HepG2 (cell line): ENCODE results near the gene UQCR10. TPM values are rescaled to one million over a fixed set of nuclear protein-coding genes. Genes with fewer than 3 reads are reported as not detected.

ENCODE experiments used
- AGO2 ChIP-seq: fragments of 200-400 bp; formaldehyde crosslinking; optimal IDR thresholded peaks from 2 replicates; pipeline ENCODE3; 2017; ENCODE audit warnings: mild to moderate bottlenecking, low read depth, low read length, moderate library complexity
- GATAD2A ChIP-seq: IDR thresholded peaks from 2 replicates; pipeline ENCODE4 v1.6.1; 2016
- HCFC1 ChIP-seq: fragments of 150-350 bp; IDR thresholded peaks from 2 replicates; pipeline ENCODE4 v1.6.1; 2014; ENCODE audit warnings: low read depth, low read length
- KDM5B ChIP-seq: sonication (generic); formaldehyde crosslinking; IDR thresholded peaks from 2 replicates; pipeline ENCODE4 v1.4.0; 2020; ENCODE audit warnings: missing genetic modification reagents, mild to moderate bottlenecking, borderline replicate concordance
- PAXIP1 ChIP-seq: sonication (generic); formaldehyde crosslinking; conservative IDR thresholded peaks from 2 replicates; pipeline ENCODE4 v1.4.0; 2020; ENCODE audit warnings: mild to moderate bottlenecking, missing genetic modification reagents, moderate library complexity
- PCBP2 ChIP-seq: fragments of 200-400 bp; formaldehyde crosslinking; optimal IDR thresholded peaks from 2 replicates; pipeline ENCODE3; 2018; ENCODE audit warnings: low read length, low read depth; ENCODE audit not compliant: poor library complexity, severe bottlenecking
- RBM22 ChIP-seq: fragments of 200-400 bp; formaldehyde crosslinking; optimal IDR thresholded peaks from 2 replicates; pipeline ENCODE3; 2017; ENCODE audit warnings: mild to moderate bottlenecking, low read length, moderate library complexity
- RELA ChIP-seq: sonication (generic); formaldehyde crosslinking; IDR thresholded peaks from 2 replicates; pipeline ENCODE4 v1.4.0; 2020; ENCODE audit warnings: missing genetic modification reagents
- SMYD3 ChIP-seq: sonication (generic); formaldehyde crosslinking; IDR thresholded peaks from 2 replicates; pipeline ENCODE4 v1.8.1; 2023; ENCODE audit warnings: mild to moderate bottlenecking, missing genetic modification reagents
- SOX5 ChIP-seq: IDR thresholded peaks from 2 replicates; pipeline ENCODE4 v1.6.1; 2016; ENCODE audit warnings: borderline replicate concordance
- SP1 ChIP-seq, 2 experiments: fragments of 450-650 bp in 1 of 2; sonication (generic) in 1 of 2; formaldehyde crosslinking in 1 of 2; IDR thresholded peaks; 2 replicates each; pipeline versions ENCODE4 v1.4.0 to v1.6.1; 2016 to 2020; ENCODE audit warnings: missing genetic modification reagents in 1 of 2
- TAF1 ChIP-seq: sonication (generic); formaldehyde crosslinking; IDR thresholded peaks from 2 replicates; pipeline ENCODE4 v1.4.0; 2020; ENCODE audit warnings: missing genetic modification reagents
- ZFP82 ChIP-seq: sonication (generic); formaldehyde crosslinking; IDR thresholded peaks from 2 replicates; pipeline ENCODE4 v1.5.1; 2020; ENCODE audit warnings: mild to moderate bottlenecking, missing genetic modification reagents, borderline replicate concordance
- ZNF382 ChIP-seq: sonication (generic); formaldehyde crosslinking; IDR thresholded peaks from 2 replicates; pipeline ENCODE4 v1.5.0; 2020; ENCODE audit warnings: missing genetic modification reagents, mild to moderate bottlenecking, borderline replicate concordance
- ZNF501 ChIP-seq: sonication (generic); formaldehyde crosslinking; IDR thresholded peaks from 2 replicates; pipeline ENCODE4 v1.5.1; 2020; ENCODE audit warnings: mild to moderate bottlenecking, moderate library complexity, missing genetic modification reagents
- ZNF557 ChIP-seq: sonication (generic); formaldehyde crosslinking; IDR thresholded peaks from 2 replicates; pipeline ENCODE4 v1.4.0; 2020; ENCODE audit warnings: missing genetic modification reagents
- ZNF773 ChIP-seq: sonication (generic); formaldehyde crosslinking; IDR thresholded peaks from 2 replicates; pipeline ENCODE4 v1.4.0; 2020; ENCODE audit warnings: missing genetic modification reagents, borderline replicate concordance
- ZNF777 ChIP-seq: sonication (generic); formaldehyde crosslinking; IDR thresholded peaks from 2 replicates; pipeline ENCODE4 v1.4.0; 2020; ENCODE audit warnings: missing genetic modification reagents
- ZSCAN20 ChIP-seq: sonication (generic); formaldehyde crosslinking; IDR thresholded peaks from 2 replicates; pipeline ENCODE4 v1.4.0; 2020; ENCODE audit warnings: missing genetic modification reagents, mild to moderate bottlenecking, borderline replicate concordance
- ZSCAN29 ChIP-seq: sonication (generic); formaldehyde crosslinking; conservative IDR thresholded peaks from 2 replicates; pipeline ENCODE4 v1.4.0; 2020; ENCODE audit warnings: mild to moderate bottlenecking, missing genetic modification reagents
- polyA plus RNA-seq, 8 experiments: library from polyadenylated mRNA; depleted of rRNA in 3 of 8; stranded (reverse) in 7 of 8; unstranded in 1 of 8; fragments of >200 nt; fragmentation: Illumina TruSeq in 4 of 8; extraction: Trizol in 4 of 8; gene quantifications; 2 replicates each; pipeline versions ENCODE4 v1.2.1 to v1.2.3, GENCODE V29; 2011 to 2016; ENCODE audit warnings: low read depth in 4 of 8, missing spikeins in 1 of 8, mixed read lengths in 1 of 8; ENCODE audit not compliant: insufficient read depth in 1 of 8
- total RNA-seq, 5 experiments: library from RNA; depleted of rRNA; stranded (reverse); fragments of >200 nt; fragmentation: Illumina TruSeq; extraction: Trizol; gene quantifications; 2 replicates each; pipeline ENCODE4 v1.2.3, GENCODE V29; 2016; ENCODE audit warnings: low read depth in 1 of 5
- TF ChIP-seq, protein P1 (sequence below): sonication (generic); formaldehyde crosslinking; IDR thresholded peaks from 2 replicates; pipeline ENCODE4 v1.5.1; 2020; ENCODE audit warnings: mild to moderate bottlenecking, missing genetic modification reagents, moderate library complexity
- TF ChIP-seq, protein P2 (sequence below): sonication (generic); formaldehyde crosslinking; IDR thresholded peaks from 2 replicates; pipeline ENCODE4 v1.4.0; 2020; ENCODE audit warnings: mild to moderate bottlenecking, missing genetic modification reagents
- TF ChIP-seq, protein P3 (sequence below): sonication (generic); formaldehyde crosslinking; IDR thresholded peaks from 2 replicates; pipeline ENCODE4 v1.8.0; 2022; ENCODE audit warnings: missing genetic modification reagents, mild to moderate bottlenecking, inconsistent platforms, borderline replicate concordance

UQCR10 gene
- total and polyA plus RNA-seq, 2 of the 13 experiments (the other 11 are each of a cell fraction or from before 2014, with no cell fraction given): 225 to 232 TPM

DNA sequence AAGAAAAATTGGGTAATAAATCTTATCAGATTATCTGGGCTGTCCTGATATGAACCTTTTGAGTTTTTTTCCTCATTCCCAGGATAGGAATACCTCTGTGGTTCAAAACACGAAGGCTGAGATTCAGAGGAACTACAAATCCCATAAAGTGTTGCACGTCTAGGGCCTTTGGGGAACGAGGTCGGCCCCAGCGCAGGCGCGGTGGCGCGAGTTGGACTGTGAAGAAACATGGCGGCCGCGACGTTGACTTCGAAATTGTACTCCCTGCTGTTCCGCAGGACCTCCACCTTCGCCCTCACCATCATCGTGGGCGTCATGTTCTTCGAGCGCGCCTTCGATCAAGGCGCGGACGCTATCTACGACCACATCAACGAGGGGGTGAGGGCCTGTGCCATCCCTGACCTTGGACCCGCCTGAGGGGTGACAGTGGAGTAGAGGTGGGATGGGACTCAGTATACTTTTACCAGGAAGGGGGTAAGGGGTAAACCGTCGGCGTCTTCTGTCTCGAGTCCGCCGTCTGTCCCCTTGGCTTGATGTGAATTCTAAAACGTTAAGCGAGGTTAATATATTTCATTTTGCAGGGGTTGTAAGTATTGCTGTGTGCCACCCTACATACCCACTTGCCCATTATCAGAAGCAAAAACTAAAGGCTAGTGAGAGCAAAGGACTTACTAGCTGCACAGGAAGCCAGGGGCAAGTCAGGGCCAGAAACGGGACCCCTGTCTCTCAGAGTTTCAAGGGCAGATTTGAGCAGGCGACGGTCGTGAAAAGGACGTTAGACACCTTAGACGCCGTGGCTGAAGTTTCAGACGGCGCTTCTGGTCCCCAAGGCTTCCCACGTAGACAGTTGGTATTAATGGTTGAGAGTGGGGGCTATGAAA, at the start of gene UQCR10 (continued):
- TF ChIP-seq AGO2 (peak; percentile 39), ZNF773 (no peak), PCBP2 (no peak), PAXIP1 (CRISPR knock-in tag) (no peak), ZNF382 (CRISPR knock-in tag) (no peak), SOX5 (no peak), HCFC1 (peak; percentile 51; the same call in 1 of the 2 replicates), ZSCAN20 (CRISPR knock-in tag) (no peak), SMYD3 (no peak), KDM5B (CRISPR knock-in tag) (no peak), ZNF501 (CRISPR knock-in tag) (peak; percentile 52; the same call in 1 of the 2 replicates), GATAD2A (no peak), ZSCAN29 (CRISPR knock-in tag) (0 out of 2 replicates have a peak, but pooled peaks have one; percentile 25), ZFP82 (CRISPR knock-in tag) (no peak), ZNF557 (CRISPR knock-in tag) (no peak), ZNF777 (CRISPR knock-in tag) (no peak; the same call in 1 of the 2 replicates), RBM22 (no peak), RELA (CRISPR knock-in tag) (no peak), TAF1 (peak; percentile 97), SP1 (IDR thresholded peaks at IDR 0.05) (no peak), SP1 (CRISPR knock-in tag; IDR thresholded peaks at IDR 0.05) (no peak)
- TF ChIP-seq, protein P1, sequence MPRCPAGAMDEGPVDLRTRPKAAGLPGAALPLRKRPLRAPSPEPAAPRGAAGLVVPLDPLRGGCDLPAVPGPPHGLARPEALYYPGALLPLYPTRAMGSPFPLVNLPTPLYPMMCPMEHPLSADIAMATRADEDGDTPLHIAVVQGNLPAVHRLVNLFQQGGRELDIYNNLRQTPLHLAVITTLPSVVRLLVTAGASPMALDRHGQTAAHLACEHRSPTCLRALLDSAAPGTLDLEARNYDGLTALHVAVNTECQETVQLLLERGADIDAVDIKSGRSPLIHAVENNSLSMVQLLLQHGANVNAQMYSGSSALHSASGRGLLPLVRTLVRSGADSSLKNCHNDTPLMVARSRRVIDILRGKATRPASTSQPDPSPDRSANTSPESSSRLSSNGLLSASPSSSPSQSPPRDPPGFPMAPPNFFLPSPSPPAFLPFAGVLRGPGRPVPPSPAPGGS (CRISPR knock-in tag): no peak
- TF ChIP-seq, protein P2, sequence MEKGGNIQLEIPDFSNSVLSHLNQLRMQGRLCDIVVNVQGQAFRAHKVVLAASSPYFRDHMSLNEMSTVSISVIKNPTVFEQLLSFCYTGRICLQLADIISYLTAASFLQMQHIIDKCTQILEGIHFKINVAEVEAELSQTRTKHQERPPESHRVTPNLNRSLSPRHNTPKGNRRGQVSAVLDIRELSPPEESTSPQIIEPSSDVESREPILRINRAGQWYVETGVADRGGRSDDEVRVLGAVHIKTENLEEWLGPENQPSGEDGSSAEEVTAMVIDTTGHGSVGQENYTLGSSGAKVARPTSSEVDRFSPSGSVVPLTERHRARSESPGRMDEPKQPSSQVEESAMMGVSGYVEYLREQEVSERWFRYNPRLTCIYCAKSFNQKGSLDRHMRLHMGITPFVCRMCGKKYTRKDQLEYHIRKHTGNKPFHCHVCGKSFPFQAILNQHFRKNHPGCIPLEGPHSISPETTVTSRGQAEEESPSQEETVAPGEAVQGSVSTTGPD: no peak
- TF ChIP-seq, protein P3, sequence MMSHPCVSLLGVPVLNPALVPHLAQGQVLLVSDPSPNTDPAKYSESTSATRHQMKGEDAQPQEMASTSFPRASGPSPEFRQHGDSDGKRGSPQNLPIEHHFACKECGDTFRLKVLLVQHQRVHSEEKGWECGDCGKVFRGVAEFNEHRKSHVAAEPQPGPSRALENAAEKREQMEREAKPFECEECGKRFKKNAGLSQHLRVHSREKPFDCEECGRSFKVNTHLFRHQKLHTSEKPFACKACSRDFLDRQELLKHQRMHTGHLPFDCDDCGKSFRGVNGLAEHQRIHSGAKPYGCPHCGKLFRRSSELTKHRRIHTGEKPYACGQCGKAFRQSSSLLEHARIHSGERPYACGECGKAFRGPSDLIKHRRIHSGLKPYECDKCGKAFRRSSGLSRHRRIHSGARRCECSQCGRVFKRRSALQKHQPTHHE (CRISPR knock-in tag): no peak
